AG04449 (cell line): Measurements from ENCODE around the gene ADAMTS14.

ENCODE experiments used
- CTCF ChIA-PET: fragments of 350-600 bp; formaldehyde crosslinking; extraction: SDS; loops from one replicate; lab custom pipeline; 2021; ENCODE audit warnings: antibody characterized with exemption; lab: Yijun Ruan, JAX
- POLR2A ChIA-PET: fragments of 400-600, 350-600 bp; formaldehyde crosslinking; extraction: SDS; loops from one replicate; lab custom pipeline; 2020; ENCODE audit warnings: antibody characterized with exemption, inconsistent platforms; lab: Yijun Ruan, JAX
- DNase-seq: peaks from one replicate; pipeline ENCODE4 v3.0.0-alpha.2; 2010; ENCODE audit warnings: low read depth, low spot score
- H3K4me3 ChIP-seq: 2 replicates; pipeline ENCODE4 v1.5.1; 2011; ENCODE audit warnings: low read depth, mild to moderate bottlenecking, control low read depth, low read length
- TF ChIP-seq, protein P1 (sequence below): IDR thresholded peaks from one replicate; pipeline ENCODE4 v1.5.1; 2011; ENCODE audit warnings: mild to moderate bottlenecking, moderate library complexity, low read length, control low read depth, inconsistent platforms; ENCODE audit not compliant: insufficient read depth; ENCODE audit errors: missing control alignments

The ADAMTS14 gene

DNA sequence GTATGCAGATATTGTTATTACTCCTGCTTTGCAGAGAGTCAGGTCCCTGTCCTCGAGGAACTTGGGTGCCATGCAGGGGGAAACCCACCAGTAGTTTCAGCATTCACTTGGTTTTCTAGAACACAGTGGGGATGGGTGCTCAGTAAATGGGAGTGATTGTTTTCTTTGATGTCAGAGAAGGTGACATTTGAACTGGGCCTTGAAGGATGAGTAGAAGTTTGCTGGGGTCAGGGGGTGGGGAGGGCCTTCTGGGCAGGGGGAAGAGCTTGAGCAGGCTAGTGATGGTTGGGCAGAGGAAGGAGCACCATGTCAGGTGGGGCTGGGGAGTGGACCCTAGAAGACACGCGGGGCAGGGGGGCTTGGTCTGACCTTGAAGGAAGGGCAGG, 5.9 kb downstream of the ADAMTS14 start:
- no peak for DNase-seq
- H3K4me3 ChIP-seq: no peak overlapping the region
- CTCF ChIA-PET: interaction anchor here (1.3 kb wide), 1 partner anchor 13 kb away, joined by 3 read pairs; no protein-coding TSS in a partner anchor
- POLR2A ChIA-PET: interaction anchor here (1.3 kb wide), 1 partner anchor 16 kb away, joined by 6 read pairs; no protein-coding TSS in a partner anchor
- TF ChIP-seq, protein P1, sequence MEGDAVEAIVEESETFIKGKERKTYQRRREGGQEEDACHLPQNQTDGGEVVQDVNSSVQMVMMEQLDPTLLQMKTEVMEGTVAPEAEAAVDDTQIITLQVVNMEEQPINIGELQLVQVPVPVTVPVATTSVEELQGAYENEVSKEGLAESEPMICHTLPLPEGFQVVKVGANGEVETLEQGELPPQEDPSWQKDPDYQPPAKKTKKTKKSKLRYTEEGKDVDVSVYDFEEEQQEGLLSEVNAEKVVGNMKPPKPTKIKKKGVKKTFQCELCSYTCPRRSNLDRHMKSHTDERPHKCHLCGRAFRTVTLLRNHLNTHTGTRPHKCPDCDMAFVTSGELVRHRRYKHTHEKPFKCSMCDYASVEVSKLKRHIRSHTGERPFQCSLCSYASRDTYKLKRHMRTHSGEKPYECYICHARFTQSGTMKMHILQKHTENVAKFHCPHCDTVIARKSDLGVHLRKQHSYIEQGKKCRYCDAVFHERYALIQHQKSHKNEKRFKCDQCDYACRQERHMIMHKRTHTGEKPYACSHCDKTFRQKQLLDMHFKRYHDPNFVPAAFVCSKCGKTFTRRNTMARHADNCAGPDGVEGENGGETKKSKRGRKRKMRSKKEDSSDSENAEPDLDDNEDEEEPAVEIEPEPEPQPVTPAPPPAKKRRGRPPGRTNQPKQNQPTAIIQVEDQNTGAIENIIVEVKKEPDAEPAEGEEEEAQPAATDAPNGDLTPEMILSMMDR: no peak

DNA sequence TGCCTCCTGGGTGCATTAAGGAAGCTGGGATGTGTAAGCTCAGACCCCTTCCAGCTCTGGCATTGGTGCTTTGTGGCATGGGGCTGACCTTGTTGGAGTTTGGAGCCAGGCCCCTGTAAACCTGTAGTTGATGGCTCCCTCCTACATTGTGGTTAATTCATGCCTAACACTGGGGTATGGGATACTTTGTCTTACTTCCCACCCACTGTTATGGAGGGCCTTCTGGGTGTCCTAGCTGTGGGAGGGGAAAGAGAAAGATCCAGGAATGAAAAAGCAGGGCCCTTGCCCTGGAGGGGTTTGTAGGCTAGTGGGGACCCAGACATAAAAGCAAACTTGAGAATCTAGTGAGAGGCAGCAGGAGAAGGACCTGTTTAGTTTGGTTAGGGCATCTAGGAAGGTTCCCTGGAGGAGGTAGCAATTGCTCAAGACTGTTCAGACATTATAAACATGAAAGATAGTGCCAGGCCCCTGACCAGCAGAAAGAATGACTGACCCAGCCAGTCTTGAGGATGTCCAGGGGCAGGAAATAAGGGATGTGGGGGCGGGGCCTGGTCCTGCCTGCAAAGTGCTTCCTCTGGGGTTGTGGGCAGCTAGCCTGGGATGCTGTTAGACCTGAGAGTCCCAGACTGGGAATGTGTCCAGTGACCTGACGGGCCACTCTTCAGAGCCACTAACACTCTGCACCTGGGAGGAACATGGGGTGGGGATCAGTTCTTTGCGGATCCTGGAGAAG, 6.6 kb downstream of the ADAMTS14 start:
- ChIA-PET POLR2A (interaction anchor here (1.0 to 1.3 kb wide), 2 partner anchors 15 to 23 kb away, joined by 3 to 6 read pairs; no protein-coding TSS in a partner anchor), CTCF (interaction anchor here (0.9 to 1.3 kb wide), 2 partner anchors 14 to 129 kb away, joined by 3 read pairs; no protein-coding TSS in a partner anchor)
- TF ChIP-seq, protein P1: no peak
- DNase-seq: no peak
- no peak overlapping the region for H3K4me3 ChIP-seq

DNA sequence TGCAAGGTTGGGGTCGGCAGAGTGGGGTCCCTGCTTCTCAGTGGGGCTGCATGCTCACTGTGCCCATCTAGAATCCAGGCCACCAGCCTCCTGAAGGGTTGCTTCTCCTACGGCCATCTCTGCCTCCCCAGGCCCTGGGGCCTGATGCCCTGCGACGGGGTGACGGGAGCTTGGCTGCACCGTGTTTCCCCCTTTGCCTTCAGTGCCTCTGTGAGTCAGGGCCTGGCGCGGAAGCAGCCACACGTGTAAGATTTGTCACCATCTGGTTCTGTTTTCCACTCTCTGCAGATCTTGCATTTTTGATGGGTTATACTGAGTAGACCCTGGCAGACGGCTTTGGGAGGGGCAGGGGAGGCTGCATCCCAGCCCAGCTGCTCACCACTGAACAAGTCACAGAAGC, 7.2 kb downstream of the ADAMTS14 start:
- no peak overlapping the region for H3K4me3 ChIP-seq
- CTCF ChIA-PET: interaction anchor here (0.9 kb wide), 1 partner anchor 130 kb away, joined by 3 read pairs; no protein-coding TSS in a partner anchor
- POLR2A ChIA-PET: interaction anchor here (0.9 to 1.3 kb wide), 3 partner anchors 15 to 62 kb away, joined by 3 to 6 read pairs (median 3); no protein-coding TSS in a partner anchor
- TF ChIP-seq, protein P1: no peak
- peak; percentile 66 for DNase-seq

DNA sequence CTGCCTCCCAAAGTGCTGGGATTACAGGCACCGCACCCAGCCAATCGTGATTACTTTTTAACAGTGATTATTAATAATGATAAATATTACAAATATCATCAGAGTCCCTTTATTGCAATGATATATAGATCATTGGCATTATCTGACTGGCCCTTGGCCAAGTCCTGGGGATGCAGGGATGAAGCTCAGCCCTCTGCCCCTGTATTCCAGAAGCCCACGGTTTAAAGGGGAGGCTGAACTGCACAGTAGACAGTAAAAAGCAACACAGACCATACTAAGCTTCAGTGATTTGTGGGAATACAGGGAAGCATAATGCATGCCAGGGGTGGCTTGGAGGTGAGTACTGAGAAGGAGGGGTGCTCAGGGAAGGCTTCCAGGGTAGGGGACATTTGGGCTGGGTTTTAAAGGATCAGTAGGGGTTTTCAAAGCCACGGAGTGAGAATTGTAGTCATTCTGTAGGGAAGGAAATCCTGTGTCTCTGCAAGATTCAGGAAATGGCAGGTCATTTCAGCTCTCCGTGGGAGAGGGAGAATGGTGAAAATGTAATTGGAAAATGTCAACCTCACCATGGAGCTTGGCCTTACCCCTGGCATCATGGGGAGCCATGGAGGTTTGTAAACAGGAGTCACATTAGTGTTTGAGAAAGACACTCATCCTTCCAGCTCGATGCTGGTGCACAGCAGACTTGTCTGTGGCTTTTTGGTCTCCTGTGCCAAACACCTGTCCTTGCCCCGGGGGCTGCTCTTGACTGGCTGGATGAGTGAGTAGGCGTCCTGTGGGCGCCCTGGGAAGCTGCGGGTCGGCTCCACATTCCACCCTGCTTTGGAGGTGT, 8.8 kb downstream of the ADAMTS14 start:
- DNase-seq: no peak
- TF ChIP-seq, protein P1: no peak
- H3K4me3 ChIP-seq: no peak overlapping the region
- ChIA-PET CTCF (interaction anchor here (1.0 to 1.2 kb wide), 2 partner anchors 8 to 28 kb away, joined by 3 read pairs; no protein-coding TSS in a partner anchor), POLR2A (interaction anchor here (0.6 kb wide), 1 partner anchor 28 kb away, joined by 3 read pairs; no protein-coding TSS in a partner anchor)

DNA sequence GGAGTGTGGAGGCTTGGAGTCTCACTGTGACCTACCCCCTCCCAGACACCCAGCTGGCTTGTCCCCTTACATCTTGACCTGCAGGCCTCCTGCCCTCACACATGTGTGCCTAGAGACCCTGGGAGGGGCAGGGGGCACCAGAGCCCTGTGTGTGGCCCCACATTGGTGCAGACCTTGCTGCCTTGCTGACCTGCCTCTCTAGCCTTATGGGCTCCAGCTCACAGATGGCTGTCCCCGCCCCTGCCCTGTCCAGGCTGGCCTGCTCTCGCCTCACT, 9.4 kb downstream of the ADAMTS14 start:
- no peak for DNase-seq
- no peak overlapping the region for H3K4me3 ChIP-seq
- ChIA-PET POLR2A (no interaction called here), CTCF (interaction anchor here (1.2 kb wide), 1 partner anchor 8 kb away, joined by 3 read pairs; no protein-coding TSS in a partner anchor)
- TF ChIP-seq, protein P1: no peak
